NCI-H1092 (cell line): ENCODE measurements around the gene PRDM16.
A peak's percentile ranks its signal among the peaks of the same experiment; 100 is the strongest.

Experiments
- DNase-seq: peaks from one replicate; lab custom pipeline; 2025; lab: John Stamatoyannopoulos, UW

Gene PRDM16

DNA sequence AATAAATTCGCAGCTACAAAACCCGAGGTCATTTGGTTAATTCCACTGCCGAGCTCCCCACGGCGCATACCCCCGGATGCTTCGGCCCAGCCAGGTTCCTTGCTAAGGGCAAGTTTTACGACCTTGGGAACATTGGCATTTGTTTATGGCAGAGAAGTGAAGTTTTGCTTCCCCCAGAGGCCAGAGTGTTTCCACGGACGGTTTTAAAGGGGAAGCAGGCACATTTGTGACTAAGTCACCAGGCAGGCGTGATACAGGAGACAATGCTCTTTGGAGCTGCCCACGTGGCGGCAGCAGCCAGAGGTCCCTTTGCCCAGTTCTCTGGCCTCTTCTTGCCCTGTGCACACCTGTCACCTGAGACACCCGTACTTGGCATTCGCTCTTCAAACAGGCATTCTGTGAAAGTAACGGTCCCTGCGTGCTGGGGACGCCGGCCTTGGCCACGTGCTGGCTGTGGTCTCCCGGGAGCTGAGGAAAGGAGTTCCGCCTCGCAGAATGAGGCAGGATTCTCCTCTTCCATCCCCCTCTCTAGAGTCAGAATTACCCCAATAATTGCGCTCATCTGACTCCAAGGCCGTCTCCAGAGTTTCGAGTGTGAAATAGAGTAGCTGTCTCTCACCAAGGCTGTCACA lies 138.3 kb downstream of the PRDM16 start:
- DNase-seq: no peak

DNA sequence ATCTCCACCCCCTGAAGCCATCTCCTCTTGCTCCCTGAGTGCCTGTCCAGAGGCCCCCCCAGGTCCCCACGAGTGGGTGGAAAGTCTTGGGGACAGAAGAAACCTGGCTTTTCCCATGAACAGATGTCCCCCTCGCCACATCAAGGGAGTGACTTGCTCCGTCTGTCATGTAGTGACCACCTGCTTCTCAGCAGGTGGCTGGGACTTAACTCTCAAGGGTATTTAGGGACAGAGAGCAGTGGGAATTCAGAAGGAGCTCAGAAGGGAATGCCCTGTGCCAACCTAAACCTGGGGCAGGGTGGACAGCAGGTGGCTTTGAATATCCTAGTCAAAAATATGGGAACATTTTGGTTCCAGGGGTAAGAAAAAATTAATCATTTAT lies 139.8 kb downstream of the PRDM16 start:
- DNase-seq: no peak

DNA sequence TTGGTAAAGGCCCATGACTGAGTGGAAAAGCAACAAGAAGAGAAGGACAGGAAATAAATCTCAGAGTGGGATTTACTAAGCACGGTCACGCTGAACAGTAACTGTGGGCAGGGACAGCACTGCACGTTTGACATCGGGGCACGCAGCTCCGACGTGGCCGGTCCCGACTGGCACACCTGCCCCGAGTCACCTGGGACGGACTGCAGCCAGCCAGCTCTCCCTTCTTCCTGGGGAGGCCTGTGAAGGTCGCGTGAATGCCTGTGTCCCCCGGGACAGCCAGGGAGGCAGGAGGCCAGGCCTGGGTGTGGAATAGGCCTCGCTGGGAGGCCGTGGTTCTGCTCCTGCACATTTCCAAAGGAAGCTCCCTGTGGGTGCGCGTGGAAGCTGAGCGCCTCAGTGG lies 140.2 kb downstream of the PRDM16 start:
- no peak for DNase-seq

DNA sequence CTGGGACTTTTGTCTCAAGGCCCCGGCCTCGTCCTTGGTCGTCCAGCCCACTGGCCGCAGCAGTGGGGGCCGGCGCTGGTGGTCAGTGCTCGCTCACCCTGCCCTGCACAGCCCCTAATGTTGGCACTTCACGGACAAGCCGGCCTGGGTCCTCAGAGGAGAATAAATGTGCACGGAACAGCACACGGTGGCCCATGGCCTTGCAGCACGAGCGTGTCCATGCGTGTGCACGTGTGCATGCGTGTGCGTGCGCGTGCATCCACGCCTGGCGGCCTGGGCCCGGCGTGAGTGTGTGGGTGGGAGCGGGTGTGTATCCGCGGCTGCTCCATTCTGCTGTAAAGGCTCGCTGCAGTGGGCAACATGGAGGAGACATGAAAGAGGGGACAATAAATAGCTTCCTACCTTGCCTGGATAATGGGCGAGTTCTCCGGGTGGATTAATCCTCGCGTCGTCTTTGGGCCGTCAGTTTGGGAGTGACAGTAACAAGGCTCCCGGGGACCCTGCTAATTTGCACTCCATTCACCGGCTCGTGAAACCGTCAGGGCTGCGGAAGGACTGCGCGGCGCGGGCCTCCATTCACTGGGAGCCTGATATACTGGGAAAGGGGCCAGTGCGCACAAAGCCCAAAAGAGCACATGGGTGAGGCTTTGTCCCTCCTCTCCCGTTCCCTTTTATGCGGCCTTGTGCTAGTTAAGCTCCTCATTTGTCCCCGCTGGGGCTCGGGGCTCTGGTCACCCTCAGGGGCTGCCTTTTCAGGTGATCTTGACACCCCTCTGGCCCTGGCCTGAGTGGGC lies 142.8 kb downstream of the PRDM16 start:
- no peak for DNase-seq

DNA sequence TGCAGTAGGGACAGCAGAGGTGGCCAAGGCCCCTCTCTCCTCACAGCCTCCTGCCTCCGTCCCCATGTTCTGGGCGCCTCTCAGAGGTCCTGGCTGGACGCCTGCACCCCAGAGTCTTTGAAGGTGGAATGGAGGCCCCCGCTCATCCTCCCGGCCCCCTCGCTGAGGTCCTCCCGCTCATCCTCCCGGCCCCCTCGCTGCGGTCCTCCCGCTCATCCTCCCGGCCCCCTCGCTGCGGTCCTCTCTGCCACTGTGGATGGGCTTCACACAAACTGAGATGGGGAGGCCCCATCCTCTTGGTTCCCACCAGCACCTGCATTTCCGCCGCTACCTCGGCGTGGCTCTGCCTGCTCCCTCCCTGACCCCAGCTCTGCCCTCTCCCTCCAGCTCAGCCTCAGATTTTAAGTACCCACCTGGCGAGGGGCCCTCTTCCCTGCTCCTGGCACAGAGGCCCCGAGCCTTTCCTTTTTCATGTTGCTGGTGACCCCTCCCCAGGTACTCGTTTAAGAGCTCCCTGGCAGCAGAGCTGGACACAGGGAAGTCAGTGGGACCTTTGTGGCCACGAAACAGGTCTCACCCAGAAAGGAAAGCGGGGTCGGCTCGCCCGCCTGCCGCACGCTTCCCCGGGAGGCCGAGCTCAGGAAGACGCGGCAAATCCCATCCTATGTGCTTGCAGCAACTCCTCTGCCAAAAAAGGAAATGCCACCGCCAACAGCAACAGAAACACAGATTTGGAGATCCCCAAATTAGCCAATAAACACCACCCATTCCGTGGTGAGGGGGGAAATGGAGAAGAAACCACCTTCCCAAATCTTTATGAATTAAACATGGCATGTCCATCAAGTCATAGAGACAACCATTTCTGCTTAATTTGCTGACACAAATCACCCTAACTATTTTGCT lies 143.7 kb downstream of the PRDM16 start:
- DNase-seq: no peak

DNA sequence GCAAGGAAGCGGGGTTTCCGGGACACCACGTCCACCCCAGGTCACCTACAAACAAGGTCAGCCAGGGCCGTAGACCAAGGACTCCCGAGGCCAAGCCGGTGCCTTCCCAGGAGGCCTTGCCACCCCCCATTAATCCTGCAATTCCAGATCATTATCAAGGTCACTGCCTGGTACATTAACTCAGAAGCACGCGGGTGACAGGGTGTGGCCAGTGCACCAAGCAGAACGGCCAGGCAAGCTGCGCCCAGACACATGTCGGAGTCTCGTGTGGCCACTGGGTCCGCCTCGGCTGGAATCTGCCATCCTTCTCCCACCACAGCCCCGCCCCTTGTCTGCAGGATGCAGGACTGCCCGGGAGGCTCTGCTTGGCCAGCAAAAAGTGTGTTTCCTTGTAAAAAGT lies 144.7 kb downstream of the PRDM16 start:
- no peak for DNase-seq

DNA sequence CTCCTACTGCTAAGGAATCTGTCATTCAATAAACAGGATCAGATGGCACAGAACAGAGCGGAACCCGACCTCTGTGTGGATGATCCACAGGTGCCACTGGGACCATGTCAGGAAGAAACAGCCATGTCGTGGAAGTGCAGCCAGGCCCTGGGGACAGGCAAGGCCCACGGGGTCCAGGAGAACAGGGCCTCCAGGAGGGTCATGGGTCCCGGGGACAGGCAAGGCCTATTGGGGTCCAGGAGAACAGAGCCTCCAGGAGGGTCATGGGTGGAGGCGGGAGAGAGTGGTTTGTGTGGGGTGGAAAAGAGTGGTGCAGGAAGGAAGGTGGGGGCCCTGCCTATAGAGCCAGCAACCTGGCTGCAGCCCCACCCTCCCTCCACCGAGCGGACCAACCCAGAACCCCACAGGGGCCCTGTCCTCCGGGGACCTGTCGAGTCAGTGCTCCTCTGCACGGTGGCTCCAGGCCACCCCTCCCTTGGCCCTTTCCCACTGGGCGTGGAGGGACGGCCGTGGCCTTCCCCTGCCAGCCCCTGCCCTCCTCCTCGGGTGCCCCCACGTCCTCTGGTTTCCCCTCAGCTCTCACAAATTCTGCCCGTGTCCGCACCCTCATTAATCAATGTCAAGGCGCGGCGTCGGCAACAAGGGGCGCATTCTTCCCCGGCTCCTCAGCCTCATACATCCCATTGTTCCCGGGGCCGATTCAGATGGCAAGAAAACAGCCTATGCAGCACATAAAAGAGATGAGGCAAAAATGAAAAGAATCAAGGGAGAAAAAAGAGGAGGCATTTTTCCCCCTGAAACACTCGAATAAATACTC lies 146.4 kb downstream of the PRDM16 start:
- no peak for DNase-seq

DNA sequence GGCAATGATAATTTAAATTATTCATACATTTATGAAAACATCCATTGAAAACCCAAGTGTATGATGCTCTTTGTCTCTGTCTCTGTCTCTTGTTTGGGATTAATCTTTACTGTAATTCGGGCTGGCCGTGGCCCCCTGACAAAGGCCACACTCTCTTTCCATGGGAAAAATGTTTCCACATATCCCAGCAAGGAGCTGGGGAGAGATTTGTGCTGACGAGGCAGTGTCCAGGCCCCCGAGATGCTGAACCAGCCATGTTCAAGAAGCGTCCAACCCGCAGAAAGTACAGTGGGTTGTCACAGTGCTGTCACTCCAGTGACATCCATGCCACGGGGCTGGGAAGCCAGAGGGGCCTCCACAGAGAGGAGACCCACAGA lies 147.0 kb downstream of the PRDM16 start:
- no peak for DNase-seq

DNA sequence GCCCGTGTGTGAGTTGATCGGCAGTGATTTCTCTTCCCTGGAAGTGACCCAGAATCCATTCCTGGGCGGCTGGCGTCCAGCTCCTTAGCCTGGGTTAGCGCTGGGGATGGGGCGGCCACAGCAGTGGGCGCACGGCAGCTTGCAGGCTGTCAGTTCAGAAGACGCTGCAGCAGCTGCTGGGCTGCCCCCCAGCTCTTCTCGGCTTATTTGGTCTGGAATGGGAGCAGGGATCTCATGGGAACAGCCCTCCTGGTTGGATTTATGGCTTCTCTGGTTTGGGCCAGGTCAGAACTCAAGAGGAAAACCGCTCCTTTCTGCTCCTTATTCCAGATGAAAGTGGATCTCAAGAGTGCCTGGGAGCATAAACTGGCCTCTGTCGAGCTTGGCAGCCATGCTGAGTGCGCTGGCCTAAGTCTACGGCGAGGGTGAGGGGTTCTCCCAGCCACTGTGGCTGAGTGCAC lies 148.2 kb downstream of the PRDM16 start:
- no peak for DNase-seq

DNA sequence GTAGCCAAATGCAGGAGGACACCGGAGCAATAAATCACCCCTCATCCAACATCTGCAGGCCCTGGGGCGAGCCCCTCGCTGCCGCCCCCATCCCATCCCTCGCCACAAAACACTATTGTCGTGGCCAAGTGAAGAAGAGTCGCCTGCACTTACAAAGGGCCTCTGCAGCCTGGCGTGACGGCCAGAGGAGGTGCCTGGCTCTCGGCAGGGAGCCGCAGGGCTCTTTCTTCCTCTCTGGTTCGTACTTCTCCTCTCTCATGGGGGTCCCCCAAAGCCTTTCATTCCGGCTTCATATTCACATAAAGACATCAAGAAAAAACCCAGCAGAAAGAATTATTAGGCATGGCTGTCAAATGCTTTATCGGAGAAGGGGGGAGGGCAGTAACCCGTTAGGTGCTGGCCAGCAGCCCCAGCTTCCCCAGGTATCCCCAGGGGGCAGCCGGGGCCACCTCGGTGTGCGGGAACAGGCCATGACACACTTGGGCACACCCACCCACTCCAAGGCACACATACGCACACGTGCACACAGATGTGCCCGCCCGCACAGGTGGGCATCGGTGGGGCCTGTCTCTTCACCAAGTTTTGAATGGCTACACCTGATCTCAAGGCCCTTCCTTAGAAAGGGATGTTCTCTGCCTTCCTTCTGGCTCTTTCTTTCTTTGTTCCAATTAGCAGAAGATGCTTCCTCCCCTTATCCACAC lies 149.1 kb downstream of the PRDM16 start:
- no peak for DNase-seq

DNA sequence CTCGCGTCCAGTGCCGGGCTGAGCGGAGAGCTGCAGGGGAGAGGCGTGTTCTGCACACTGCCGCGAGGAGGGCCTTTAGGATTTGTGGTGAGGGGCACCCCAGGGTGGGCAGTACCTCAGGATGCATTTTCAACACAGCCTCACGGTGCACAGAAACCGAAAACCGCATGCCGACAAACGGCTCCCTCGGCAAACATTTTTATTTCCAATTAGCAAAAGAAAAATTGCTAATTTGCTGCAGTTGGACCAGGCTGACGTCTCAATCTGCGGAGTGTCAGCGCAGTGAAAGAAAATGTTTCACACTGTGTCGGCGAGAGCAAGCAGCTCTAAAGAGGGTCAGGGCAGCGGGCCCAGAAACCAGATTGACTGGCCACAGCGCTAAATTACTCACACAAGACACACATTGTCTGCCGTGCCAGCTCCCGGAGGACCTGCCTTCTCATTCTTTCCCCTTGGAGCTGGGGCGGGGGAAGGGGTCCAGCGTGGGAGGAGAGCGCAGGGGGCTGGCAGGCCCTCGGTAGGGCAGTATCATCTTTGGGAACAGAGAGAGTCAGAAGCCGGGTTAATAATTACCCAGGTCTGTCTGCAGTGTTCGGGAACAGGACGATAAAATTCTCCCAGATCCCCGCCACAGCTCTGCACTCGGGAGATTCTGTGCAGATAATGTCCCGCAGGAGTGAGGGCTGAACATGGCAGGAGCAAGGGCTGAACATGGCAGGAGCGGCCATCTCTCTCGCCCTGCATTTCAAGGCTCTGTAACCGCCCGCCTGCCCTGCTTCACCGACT lies 150.2 kb downstream of the PRDM16 start:
- peak; percentile 57 for DNase-seq

DNA sequence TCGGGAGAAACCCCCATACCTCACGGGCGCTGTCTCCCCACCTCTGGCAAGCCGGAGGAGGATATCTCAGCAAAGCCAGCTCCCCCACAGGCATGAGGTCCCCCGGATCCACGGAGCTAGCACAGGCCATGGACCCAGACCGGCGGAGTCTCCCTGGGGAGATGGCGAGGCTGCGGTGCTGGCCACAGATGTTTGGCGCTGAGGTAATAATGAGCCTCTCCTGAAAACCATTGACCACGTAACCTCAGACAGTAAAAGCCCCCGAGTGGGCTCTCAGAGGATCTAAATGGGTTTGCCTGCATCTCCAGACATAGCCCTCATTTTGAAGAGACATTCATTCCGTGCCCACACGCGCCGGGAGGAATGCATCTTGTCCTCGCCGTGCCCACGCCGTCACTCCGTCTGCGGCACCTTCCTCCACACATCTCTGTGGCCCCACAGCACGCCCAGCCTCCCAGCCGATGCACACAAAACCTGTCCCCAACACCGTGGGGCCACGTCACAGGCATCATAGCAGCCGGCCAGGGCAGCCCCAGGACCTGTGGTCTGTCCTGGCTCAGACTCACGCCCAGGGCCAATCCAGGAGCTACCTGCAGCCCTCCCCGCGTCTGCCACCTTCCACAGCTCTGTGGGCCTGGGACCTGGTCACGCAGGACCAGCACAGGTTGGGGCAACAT lies 150.9 kb downstream of the PRDM16 start:
- DNase-seq: no peak

DNA sequence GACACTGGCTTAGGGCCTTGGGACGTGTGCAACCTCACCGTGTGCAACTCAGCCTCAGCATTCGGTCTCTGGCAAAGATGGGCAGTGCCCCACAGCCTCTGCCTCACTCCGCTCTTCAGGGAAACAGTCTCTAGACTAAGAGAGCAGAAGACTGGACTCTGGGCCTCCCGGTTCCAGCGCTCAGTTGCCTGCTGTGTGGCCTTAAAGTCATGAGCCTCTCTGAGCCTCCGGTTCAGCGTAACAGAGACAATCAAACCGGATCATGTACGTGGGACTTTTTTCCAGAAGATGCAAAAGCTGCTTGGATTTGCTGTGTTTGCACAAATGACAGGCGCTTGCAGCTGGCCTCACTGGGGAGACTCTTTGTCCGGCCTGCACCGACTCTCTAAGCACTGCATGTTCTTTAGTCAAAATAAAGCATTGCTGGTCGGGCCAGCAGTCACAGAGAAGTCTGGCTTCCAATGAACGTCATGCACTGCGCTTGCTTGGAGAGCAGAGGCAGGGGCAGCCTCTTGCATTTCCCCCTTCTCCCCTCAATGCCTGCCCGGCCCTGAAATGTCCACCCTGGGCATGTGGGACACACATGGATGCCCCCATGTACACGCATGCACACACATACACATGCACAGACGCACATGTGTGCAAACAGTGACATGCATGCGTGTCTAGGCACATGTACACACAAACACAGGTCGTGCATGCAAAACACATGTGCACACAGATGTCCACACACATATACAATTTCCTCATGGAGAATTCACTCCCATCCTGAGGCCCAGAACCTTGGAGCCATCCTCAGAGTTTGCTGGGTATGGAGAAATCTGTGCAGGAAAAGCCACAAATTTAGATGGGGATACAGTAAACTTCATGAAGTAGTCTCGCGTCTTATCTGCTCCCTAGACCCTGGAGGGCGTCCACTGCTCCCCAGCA lies 152.4 kb downstream of the PRDM16 start:
- DNase-seq: no peak

DNA sequence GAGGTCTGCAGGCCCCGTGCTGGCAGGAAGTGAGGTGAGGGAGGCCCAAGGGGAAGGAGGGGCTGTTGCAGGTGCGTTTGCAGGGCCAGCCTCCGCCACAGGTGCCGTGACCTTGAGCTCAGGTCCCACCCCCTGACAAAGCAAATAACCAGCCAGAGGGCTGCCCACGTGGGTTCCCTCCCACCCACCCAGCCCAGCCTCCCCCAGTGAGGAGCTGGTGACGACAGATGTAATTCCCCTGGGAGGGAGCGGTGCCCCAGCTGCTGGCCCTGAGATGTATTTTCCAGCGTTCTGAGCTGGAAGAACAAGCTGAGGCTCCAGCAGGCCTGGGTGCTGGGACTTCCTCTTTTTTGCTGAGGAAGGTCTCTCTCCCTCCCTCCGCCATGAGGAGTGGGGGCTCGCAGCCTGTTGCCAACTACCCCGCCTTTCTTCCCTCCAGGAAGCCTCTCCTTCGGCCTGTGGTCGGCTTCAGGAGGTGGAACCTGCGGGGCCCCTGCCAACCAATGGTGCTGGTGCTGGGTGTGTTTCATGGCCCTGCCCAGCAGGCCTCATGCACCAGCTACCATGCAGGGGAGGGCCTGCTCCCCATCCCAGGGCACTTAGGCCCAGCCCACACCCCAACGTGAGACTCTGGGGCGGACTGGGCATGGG lies 153.2 kb downstream of the PRDM16 start:
- DNase-seq: no peak

DNA sequence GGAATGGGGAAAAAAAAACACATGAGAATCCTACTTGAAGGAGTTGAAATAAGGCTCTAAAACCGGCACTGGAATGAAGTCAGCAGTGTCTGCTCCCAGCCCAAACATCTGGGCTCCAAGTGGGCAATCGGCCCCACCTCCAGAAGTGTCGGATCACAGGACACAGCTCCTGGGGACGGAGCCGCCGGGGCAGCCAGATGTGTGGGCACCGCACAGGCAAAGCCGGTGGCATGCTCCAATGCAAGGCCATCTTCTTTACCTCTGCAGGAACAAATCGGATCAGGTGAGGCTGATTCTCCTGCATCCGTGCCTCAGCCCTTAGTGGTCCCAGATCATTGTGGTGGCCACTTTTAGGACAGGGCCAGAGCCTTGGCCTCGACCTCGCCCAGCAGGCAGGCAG lies 156.7 kb downstream of the PRDM16 start:
- DNase-seq: no peak

DNA sequence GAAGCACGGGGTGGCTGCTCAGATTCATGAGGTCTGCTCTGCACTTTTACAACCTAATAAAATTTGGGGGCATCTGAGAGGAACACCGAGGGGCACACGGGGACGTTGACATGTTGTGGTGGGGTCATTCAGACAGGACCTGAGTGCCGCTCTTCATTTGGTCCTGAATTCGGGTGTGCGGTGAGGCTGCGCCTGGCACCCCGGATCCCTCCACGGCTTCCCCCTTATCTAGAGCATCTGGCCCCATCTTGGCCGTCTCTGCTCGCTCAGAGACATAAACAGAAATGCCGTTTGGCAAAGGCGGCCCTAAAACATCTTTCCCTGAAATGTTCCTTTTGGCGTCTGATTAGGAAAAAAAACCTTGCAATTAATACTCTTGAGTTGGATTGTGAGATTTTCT lies 157.2 kb downstream of the PRDM16 start:
- DNase-seq: no peak

DNA sequence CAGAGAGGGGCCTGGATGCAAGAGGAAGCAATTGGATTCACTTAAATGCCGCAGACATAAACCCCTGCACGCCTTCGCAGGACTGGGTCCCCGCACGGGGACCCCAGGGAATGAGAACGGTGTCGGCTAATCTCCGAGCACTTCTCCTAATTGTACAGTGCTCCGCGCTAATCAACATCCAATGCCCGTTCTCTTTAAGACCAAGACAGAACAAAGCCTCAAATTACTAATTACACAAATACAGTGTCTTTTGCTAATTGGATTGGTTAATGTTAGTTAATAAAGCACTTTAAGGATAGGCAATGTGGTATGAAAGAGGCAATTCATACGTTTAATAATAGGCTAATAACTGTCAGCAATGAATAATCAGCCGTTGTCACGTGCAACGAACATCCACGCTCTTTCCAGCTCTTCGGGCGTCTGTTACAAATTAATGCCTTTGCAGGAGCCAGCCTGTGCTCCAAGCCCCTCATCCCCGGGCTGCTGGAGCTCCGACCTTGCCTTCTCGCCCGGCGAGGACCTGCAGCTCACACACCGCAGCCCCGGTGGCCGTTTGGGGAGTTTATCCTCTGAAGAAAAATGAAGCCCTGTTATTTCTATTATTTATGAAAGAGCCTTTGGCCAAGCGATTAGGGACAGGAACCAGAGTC lies 157.8 kb downstream of the PRDM16 start:
- no peak for DNase-seq

DNA sequence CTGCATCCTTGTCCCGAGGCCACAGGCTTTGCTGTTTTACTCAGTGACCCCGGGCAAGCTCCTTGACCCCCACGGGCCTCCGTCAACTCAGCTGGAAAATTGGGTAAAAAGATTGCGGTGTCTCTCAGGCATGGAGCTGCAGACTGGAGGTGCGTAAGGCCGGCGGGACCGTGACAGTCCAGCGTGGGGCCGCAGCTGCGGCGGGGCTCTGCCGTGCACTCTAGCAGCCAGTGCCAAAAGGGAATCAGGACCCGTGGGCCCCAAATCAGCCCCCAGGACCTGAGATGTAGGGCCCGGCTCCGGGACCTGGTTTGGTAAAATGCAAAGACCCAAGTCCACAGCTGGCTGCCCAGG lies 158.3 kb downstream of the PRDM16 start:
- DNase-seq: no peak
